HG03196 (cell line): ENCODE results near the gene NTRK1.
"Not testable (repeated sequence)": the region's sequence is repeated elsewhere in the genome, so short reads cannot be mapped to it uniquely, and the experiment has no call there.

ENCODE experiments used
- ATAC-seq: cut with Tn5 transposase; IDR thresholded peaks from one replicate; pipeline ENCODE4 v1.9.1; 2021; ENCODE audit not compliant: unreplicated experiment

Gene NTRK1

DNA sequence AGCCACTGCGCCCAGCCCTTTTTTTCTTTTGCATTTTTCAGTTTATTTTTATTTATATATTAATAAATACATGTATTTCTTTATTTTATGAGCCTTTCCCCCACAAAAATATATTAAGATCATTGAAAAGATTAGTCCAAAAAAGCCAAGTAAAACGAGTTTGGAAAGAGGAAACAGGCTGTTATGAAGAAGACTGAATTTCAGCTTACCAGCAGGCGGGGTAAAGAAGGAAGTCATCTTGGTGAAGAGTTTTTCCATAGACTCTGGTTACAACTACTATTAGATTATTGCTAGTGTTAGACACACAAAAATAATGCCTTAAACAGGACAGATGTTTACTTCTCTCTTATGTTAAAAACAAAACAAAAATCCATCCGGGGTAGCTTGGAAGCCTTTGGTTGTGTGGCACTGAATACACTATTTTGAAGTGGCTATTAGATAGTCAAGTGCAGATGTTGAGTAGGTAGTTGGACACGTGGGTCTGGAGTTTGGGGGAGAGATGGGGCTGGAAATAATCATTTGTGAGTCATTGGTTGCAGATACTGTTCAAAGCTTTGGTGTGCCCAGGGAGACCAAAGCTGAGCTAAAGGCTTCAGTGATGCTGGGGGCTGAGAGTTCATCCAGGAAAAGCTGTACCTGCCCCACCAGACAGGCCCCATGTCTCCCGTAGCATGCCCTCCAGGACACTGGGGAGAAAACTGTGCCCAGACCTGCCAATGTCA is 51.1 kb downstream of the NTRK1 start:
- no peak for ATAC-seq

DNA sequence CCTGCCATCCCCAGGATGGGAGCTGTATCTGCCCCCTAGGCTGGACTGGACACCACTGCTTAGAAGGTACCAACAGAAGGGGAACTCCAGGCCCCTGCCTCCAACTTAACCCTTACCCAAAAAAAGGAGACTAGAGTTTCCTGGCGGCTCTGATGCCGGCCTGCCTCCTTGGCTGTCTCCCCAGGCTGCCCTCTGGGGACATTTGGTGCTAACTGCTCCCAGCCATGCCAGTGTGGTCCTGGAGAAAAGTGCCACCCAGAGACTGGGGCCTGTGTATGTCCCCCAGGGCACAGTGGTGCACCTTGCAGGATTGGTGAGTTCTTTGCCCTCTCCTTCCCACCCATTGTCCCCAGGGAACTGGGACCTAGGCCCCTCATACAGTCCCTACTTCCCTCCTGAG is 51.6 kb downstream of the NTRK1 start:
- ATAC-seq, result no peak

DNA sequence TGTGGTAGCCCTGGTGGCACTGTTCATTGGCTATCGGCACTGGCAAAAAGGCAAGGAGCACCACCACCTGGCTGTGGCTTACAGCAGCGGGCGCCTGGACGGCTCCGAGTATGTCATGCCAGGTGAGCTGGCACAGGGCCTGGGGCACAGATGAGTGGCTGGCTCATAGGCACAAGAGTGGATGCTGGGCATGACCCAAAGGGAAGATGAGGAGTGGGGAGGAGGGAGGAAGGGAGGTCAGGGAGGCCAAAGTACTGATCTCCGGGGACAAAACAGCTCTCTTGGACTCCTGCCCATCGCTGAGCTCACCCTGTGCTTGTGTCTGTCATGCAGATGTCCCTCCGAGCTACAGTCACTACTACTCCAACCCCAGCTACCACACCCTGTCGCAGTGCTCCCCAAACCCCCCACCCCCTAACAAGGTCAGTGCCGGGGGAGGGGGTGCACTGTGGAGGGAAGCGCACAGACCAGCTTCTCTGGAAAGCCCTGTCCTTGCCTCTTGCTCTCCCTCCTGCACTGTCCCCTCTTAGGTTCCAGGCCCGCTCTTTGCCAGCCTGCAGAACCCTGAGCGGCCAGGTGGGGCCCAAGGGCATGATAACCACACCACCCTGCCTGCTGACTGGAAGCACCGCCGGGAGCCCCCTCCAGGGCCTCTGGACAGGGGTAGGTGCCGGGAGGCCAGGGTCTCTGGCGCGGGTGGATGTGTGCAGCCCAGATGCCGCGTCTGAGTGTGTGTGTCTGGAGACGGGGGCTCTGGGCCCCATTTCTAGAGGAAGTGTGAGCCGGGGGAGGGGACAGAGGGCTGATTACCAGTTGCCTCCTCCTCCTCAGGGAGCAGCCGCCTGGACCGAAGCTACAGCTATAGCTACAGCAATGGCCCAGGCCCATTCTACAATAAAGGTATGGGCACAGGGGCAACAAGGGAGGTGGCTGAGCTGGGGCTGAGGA is 52.5 kb downstream of the NTRK1 start:
- no peak for ATAC-seq

DNA sequence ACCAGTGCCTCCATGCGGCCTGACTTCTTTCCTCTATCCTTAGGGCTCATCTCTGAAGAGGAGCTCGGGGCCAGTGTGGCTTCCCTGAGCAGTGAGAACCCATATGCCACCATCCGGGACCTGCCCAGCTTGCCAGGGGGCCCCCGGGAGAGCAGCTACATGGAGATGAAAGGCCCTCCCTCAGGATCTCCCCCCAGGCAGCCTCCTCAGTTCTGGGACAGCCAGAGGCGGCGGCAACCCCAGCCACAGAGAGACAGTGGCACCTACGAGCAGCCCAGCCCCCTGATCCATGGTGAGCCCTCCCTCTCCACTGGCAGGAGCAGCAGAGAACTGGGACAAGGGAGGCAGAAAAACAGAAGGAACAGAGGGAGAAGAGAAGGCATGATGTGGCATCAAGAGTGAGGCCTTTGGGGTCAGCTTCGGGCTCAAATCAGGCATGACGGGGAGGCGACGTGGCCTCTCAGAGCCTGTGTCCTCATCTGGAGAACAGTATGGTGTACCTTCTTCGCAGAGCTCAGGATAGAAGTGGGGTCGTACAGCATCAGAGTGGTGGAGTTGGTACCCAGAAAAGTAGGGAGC is 53.2 kb downstream of the NTRK1 start:
- no peak for ATAC-seq

DNA sequence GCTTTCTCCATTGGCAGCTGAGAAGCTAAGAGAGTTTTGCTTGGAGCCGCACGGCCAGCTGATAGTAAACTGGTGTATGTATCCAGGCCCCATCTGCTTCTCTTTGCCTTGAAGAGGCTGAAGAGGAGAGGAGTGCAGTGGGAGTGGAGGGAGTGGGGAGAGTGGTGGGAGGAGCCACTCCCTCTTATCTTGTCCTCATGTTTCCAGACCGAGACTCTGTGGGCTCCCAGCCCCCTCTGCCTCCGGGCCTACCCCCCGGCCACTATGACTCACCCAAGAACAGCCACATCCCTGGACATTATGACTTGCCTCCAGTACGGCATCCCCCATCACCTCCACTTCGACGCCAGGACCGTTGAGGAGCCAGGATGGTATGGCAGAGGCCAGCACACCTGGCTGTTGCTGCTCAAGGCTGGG is 53.8 kb downstream of the NTRK1 start:
- no peak for ATAC-seq

DNA sequence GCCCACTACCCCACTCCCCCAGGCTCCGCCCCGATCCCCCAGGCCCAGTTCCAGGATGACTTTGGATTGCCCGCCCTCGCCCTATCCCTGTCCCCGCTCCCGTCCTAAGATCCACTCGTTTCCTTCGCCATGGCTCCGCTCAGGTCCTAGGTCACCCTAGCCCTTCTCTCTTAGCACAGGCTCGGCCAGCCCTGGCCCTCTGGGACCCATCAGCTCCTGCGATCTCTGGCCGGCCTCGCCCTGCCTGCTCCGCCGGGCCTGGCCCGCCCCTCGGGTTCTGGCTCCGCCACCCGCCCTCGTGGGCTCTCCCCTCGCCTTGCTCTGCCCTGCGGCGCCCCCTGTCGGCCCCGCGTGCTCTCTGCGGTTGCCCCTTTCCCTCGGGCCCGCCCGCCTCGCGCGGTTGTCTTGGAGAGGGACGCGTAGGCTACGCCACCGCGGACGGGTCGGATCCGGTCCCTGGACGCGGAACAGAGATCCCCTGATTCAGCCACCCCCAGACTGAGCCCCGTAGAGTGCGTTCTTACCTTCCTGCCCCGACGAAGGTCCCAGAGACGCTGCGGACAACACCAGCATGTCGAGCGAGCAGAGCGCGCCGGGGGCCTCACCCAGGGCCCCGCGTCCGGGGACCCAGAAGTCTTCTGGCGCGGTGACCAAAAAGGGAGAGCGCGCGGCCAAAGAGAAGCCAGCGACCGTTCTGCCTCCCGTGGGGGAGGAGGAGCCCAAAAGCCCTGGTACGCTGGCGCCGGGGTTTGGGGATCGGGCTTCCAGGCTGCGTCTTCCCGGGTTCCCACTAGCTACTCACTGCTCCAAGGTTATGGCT is 59.8 kb downstream of the NTRK1 start, which contains the start of gene LRRC71:
Gene LRRC71, plus strand, starts transcription at position 400 of the 820 bp plus-strand sequence. Its CDS starts 172 bp downstream, at position 572.
- ATAC-seq, result no peak

DNA sequence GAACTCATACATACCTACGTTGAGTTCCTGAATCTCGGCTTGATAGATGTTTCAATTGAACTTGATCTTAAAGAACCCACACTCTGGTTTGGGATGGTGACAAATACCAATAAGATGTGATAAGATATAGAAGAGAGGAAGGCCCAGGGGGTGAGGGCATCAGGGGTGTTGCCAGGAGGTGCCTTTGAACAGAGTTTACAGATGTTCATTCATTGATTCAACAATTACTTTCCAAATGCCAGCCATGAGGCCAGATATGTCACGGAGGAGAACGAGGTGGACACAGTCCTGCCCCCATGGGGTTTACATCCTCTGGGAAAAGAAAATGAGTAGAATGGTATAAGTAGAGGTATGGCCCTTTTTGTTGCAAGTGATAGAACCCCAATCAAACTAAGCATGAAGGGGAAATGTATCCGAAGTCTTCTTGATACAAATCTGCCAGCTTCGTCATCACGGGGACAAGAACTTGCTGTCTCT is 60.4 kb downstream of the NTRK1 start:
- no peak for ATAC-seq

DNA sequence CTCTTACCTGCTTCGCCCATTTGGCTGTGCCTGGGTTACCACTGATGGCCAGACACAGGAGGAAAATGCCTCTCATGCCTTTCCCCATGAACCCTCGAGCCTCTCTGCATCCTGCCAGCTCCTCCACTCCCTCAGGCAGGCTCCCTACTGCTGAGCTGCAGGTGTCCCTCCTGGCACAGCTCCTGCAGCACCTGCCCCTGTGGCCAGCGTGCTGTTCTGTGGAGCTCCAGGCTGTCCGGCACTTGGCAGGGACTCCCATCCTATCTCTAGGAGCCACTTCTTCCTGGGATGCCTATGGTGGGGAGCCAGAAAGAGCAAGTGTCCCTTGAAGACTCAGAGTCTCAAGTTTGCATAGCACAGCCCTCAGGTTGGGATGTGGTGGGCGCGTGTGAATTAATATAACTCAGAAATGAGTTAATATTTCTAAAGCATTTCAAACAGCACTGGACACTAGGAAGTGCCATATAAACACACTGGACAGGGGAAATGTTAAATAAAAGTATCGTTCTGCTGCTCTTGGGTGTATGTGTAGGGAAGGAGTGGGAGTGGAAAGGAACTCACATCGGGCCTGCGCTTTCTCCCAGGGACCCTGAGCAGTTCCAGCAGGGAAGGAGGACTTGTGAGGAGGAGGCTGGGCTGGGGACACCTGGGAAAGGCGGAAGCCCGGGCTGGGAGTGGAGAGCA is 62.5 kb downstream of the NTRK1 start:
- no peak for ATAC-seq

DNA sequence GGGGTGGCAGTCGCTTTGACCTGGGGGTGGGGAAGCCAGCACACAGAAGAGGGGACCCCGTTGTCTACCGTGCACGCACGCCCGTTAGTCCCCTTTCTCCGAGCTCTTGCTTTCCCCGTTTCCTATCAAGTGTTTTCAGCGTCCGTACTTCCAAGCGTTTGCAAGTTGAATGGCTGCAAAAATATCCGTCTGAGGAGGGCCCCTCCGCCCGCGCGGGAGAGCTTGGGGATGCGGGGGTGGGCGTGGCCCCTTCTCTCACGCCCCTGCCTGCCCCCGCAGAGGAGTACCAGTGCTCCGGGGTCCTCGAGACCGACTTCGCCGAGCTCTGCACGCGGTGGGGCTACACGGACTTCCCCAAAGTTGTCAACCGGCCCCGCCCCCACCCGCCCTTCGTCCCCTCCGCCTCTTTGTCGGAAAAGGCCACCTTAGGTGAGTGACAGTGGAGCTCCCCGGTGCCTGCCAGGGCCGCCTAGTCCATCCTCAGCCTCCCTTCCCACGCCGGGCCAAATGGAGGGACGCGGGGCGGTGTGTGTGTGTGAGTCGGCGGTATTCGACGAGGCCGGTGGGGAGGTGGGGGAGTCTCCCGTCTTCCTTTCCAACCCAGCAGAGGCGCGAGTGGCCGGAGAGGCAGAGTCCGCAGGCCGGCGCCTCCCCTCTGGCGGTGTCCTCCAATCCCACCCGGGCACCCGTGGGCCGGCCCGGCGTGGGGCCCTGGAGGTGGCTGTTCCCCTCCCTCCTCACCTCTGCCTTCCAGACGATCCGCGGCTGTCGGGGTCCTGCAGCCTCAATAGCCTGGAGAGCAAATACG is 63.2 kb downstream of the NTRK1 start:
- no peak for ATAC-seq

DNA sequence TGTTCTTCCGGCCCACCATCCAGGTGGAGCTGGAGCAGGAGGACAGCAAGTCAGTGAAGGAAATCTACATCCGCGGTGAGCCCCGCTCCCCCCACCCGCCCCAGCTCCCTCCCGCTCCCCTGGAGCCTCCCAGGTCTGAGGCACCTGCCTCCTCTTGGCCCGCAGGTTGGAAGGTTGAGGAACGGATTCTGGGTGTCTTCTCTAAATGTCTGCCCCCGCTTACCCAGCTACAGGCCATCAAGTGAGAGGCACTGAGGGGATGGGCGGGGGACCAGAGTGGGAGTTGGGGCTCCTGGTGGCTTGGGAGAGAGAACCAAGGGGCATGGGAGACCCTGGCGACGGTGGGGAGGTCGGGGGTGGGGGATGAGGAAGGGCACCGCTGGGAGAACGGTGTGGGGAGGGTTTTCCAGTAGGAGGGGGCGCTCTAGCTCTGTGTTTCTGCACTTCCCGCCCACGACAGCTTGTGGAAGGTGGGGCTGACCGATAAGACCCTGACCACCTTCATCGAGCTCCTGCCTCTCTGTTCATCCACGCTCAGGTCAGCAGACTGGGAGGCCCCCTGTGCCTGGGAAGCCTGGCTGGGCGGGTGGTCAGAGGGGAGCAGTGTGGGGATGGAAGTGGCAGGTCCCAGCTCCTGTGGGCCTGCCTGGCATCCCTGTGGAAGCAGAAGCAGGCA is 64.0 kb downstream of the NTRK1 start:
- ATAC-seq, result no peak

DNA sequence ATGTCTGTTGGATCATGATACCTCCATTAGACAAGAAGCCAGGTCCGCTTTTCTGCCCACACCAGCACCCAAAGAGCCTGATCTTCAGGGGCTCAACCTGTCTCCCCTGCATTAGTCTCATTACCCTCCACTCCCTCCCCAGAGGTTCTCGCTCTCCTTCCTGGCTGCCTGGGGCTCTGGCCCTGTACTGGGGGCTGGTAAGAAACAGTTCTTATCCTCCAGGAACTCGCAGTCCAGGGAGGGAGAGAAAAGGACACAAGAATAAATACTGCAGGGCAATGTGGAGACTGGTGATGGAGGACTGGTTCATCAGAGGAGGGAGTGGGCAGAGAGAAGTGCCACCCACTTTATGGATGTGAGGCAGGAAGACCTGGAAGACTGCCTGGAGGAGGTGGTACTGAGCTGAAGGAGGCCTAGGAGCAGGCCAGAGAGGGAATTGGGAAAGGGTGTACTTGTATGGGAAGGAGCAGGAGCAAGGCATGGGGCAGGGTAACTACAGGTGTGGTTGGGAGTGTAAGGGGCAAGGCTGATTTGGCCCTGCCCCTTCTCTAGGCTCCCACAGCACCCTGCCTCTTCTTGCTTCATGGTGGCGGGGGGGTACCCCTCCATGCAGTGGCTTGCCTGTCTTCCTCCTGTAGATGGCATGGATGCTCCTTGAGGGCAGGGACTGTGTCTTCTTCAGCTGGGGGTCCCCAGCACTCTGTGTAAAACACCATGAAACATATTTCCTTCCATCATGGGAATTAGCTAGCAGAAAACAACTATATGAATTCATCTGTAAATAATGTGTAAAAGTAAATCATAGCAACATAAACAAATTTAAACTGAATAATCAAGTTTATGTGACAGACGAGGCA is 64.7 kb downstream of the NTRK1 start:
- no peak for ATAC-seq

DNA sequence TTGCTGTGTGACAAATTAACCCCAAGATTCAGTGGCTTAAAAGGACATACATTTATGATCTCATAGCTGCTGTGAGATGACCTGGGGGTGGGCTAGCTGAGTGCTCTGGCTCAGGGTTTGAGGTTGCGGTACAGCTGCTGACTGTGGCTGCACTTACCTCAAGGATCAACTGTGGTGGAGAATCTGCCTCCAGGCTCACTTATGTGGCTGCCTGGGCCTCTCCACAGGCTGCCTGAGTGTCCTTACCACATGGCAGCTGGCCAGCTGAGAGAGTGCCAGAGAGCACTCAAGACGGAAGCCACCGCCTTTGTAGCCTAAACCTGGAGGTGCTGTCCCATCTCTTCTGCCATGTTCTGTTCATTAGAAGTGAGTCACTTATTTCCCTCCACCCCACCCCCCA is 65.5 kb downstream of the NTRK1 start:
- ATAC-seq, result no peak

DNA sequence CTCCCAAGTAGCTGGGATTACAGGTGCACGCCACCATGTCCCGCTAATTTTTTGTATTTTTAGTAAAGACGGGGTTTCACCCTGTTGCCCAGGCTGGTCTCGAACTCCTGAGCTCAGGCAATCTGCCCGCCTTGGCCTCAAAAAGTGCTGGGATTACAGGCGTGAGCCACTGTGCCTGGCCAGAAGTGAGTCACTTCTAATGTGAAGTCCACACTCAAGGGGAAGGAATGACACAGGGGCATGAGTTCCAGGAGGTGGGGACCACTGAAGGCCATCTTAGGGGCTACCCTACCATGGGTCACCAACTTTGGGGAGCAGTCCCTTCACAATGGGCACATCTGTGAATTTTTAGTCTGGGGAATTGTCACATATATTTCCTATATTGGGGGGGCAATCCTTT is 66.0 kb downstream of the NTRK1 start:
- ATAC-seq, result not testable (repeated sequence)

DNA sequence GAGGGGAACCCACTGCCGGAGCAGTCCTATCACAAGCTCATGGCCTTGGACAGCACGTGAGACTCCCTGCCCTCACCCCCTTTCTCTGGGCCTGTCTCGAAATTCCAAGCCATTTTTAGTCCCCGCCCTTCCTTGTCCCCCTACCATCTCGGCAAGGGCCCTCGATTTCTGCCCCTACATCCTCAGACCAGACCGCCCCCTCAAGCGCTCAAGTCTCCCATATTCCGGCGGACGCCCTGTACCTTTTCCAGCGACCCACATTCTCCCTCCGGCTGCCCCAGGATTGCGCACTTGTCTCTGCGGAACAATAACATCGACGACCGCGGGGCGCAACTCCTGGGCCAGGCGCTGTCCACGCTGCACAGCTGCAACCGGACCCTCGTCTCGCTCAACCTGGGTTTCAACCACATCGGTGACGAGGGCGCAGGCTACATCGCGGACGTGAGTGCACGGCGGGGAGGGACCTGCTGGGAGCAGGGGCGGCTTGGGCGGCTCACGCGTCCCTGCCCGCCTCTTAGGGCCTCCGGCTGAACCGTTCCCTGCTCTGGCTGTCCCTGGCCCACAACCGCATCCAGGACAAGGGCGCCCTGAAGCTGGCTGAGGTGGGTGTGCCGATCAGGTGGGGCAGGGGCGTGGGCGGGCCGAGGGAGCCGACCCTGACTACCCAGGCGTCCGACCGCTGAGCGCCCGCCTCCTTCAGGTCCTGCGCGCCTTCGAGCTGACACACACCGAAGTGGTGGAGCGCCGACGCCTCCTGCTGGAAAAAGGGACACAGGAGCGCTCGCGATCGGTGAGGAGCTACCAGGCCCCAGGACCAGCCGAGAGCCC is 66.8 kb downstream of the NTRK1 start:
- no peak for ATAC-seq

DNA sequence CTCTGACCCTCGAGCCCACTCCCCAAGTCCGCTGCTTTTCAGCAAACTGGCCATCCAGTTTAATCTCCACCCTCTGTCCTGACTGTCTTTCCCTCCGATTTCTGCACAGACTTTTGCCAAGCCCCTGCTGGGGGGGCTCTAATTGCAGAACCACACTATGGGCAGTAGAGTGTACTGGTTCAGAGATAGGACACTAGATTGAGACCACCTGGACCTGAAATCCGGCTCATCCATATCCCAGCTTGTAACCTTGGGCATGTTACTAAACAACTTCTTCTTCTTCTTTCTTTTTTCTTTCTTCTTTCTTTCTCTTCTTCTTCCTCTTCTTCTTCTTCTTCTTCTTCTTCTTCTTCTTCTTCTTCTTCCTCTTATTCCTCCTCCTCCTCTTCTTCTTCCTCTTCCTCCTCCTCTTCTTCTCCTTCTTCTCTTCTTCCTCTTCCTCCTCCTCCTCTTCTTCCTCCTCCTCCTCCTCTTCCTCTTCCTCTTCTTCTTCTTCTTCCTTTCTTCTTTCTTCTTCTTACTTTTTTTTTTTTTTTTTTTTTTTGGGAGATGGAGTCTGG is 67.5 kb downstream of the NTRK1 start:
- no peak for ATAC-seq

DNA sequence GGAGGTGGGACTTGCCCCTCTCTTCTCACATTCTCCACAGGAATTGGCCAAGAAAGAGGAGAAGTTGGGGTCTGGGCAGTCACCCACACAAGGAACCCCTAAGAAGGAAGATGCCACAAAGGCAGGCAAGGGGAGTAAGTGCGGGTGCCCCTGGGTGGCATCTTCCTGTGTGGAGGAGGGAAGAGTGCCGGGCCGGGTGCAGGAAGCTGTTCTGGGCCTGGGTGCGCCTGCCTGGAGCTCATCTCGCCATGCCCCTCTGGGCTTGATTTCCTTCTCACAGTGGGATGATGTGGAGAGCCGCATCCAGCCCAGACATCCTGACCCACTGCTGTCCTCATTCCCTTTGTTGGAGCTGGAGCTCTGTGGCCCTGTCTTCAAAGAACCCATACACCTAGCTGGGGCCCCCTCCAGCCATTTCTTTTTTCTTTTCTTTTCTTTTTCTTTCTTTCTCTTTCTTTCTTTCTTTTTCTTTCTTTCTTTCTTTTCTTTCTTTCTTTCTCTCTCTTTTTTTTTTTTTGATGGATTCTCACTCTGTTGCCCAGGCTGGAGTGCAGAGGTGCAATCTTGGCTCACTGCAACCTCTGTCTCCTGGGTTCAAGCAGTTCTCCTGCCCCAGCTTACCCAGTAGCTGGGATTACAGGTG is 69.1 kb downstream of the NTRK1 start:
- ATAC-seq, result no peak
